Measurements from ENCODE around the gene MEGF8.

The MEGF8 gene

GRCh38 chr19:42325308-42325895 lies at the start of gene MEGF8:
MEGF8 (plus strand) TSS chr19:42325635; CDS start chr19:42326244, 609 bp downstream.
- peak within 1 kb of the TSS; percentile 84 for H3K9ac ChIP-seq (ENCODE audit: low read depth, low read length)
- H3K36me3 ChIP-seq (ENCODE audit: insufficient read depth, low read length): no peaks in the 10 kb centered on the region
- H3K9me3 ChIP-seq (ENCODE audit: control insufficient read depth, insufficient read depth, low read length): no peaks in the 10 kb centered on the region
- H3K4me1 ChIP-seq (ENCODE audit: insufficient read depth, low read length): no peaks in the 10 kb centered on the region; the same call in 1 of the 2 replicates

GRCh38 chr19:42276284-42276683 lies 49.2 kb upstream of the MEGF8 start:
- H3K4me1 ChIP-seq (ENCODE audit: insufficient read depth, low read length): peaks cover 15% of the 10 kb centered on the region; the same call in 1 of the 2 replicates
- H3K9ac ChIP-seq (ENCODE audit: low read depth, low read length): no peak overlapping the region
- H3K9me3 ChIP-seq (ENCODE audit: control insufficient read depth, insufficient read depth, low read length): no peaks in the 10 kb centered on the region
- no peaks in the 10 kb centered on the region; the same call in 1 of the 2 replicates for H3K36me3 ChIP-seq (ENCODE audit: insufficient read depth, low read length)

- Histone ChIP-seq H3K9ac (ENCODE audit: low read depth, low read length) (no peak overlapping the region), H3K4me1 (ENCODE audit: insufficient read depth, low read length) (peaks cover 13% of the 10 kb centered on the region; the same call in 1 of the 2 replicates), H3K9me3 (ENCODE audit: control insufficient read depth, insufficient read depth, low read length) (no peaks in the 10 kb centered on the region), H3K36me3 (ENCODE audit: insufficient read depth, low read length) (no peaks in the 10 kb centered on the region; the same call in 1 of the 2 replicates)
Measured at GRCh38 chr19:42276821-42277220, 48.6 kb upstream of the MEGF8 start.

GRCh38 chr19:42277821-42278451 lies 47.5 kb upstream of the MEGF8 start:
- Histone ChIP-seq H3K36me3 (ENCODE audit: insufficient read depth, low read length) (no peaks in the 10 kb centered on the region; the same call in 1 of the 2 replicates), H3K9me3 (ENCODE audit: control insufficient read depth, insufficient read depth, low read length) (no peaks in the 10 kb centered on the region), H3K9ac (ENCODE audit: low read depth, low read length) (no peak overlapping the region), H3K4me1 (ENCODE audit: insufficient read depth, low read length) (peaks cover 21% of the 10 kb centered on the region)

GRCh38 chr19:42278452-42279154 lies 46.8 kb upstream of the MEGF8 start:
- Histone ChIP-seq H3K9me3 (ENCODE audit: control insufficient read depth, insufficient read depth, low read length) (no peaks in the 10 kb centered on the region), H3K36me3 (ENCODE audit: insufficient read depth, low read length) (no peaks in the 10 kb centered on the region; the same call in 1 of the 2 replicates), H3K9ac (ENCODE audit: low read depth, low read length) (no peak overlapping the region), H3K4me1 (ENCODE audit: insufficient read depth, low read length) (peaks cover 25% of the 10 kb centered on the region)

- Histone ChIP-seq H3K9ac (ENCODE audit: low read depth, low read length) (peak overlapping the region; percentile 86), H3K9me3 (ENCODE audit: control insufficient read depth, insufficient read depth, low read length) (no peaks in the 10 kb centered on the region), H3K4me1 (ENCODE audit: insufficient read depth, low read length) (peaks cover 25% of the 10 kb centered on the region), H3K36me3 (ENCODE audit: insufficient read depth, low read length) (no peaks in the 10 kb centered on the region; the same call in 1 of the 2 replicates)
Measured at GRCh38 chr19:42279155-42279901, 46.1 kb upstream of the MEGF8 start.

GRCh38 chr19:42279902-42280814 lies 45.3 kb upstream of the MEGF8 start:
- Histone ChIP-seq H3K36me3 (ENCODE audit: insufficient read depth, low read length) (no peaks in the 10 kb centered on the region; the same call in 1 of the 2 replicates), H3K4me1 (ENCODE audit: insufficient read depth, low read length) (peaks cover 29% of the 10 kb centered on the region), H3K9ac (ENCODE audit: low read depth, low read length) (peak overlapping the region; percentile 86), H3K9me3 (ENCODE audit: control insufficient read depth, insufficient read depth, low read length) (no peaks in the 10 kb centered on the region)

- H3K36me3 ChIP-seq (ENCODE audit: insufficient read depth, low read length): no peaks in the 10 kb centered on the region; the same call in 1 of the 2 replicates
- peaks cover 35% of the 10 kb centered on the region for H3K4me1 ChIP-seq (ENCODE audit: insufficient read depth, low read length)
- H3K9ac ChIP-seq (ENCODE audit: low read depth, low read length): peak overlapping the region; percentile 86; the same call in 1 of the 2 replicates
- H3K9me3 ChIP-seq (ENCODE audit: control insufficient read depth, insufficient read depth, low read length): no peaks in the 10 kb centered on the region
Measured at GRCh38 chr19:42280815-42281145, 44.7 kb upstream of the MEGF8 start.

- no peaks in the 10 kb centered on the region for H3K9me3 ChIP-seq (ENCODE audit: control insufficient read depth, insufficient read depth, low read length)
- peaks cover 38% of the 10 kb centered on the region for H3K4me1 ChIP-seq (ENCODE audit: insufficient read depth, low read length)
- H3K9ac ChIP-seq (ENCODE audit: low read depth, low read length): peak overlapping the region; percentile 86; the same call in 1 of the 2 replicates
- H3K36me3 ChIP-seq (ENCODE audit: insufficient read depth, low read length): no peaks in the 10 kb centered on the region; the same call in 1 of the 2 replicates
Measured at GRCh38 chr19:42281146-42281826, 44.1 kb upstream of the MEGF8 start.

GRCh38 chr19:42281827-42282762 lies 43.3 kb upstream of the MEGF8 start:
- H3K4me1 ChIP-seq (ENCODE audit: insufficient read depth, low read length): peaks cover 38% of the 10 kb centered on the region
- H3K9ac ChIP-seq (ENCODE audit: low read depth, low read length): peak overlapping the region; percentile 86; the same call in 1 of the 2 replicates

GRCh38 chr19:42282819-42283187 lies 42.6 kb upstream of the MEGF8 start:
- H3K9ac ChIP-seq (ENCODE audit: low read depth, low read length): peak overlapping the region; percentile 53; the same call in 1 of the 2 replicates
- 0 out of 2 replicates have a peak, but pooled peaks cover 4% of the 10 kb centered on the region for H3K36me3 ChIP-seq (ENCODE audit: insufficient read depth, low read length)
- no peaks in the 10 kb centered on the region for H3K9me3 ChIP-seq (ENCODE audit: control insufficient read depth, insufficient read depth, low read length)
- H3K4me1 ChIP-seq (ENCODE audit: insufficient read depth, low read length): peaks cover 36% of the 10 kb centered on the region

More at GRCh38 chr19:42281827-42282762, 43.3 kb upstream of the MEGF8 start:
- H3K9me3 ChIP-seq (ENCODE audit: control insufficient read depth, insufficient read depth, low read length): no peaks in the 10 kb centered on the region
- H3K36me3 ChIP-seq (ENCODE audit: insufficient read depth, low read length): no peaks in the 10 kb centered on the region; the same call in 1 of the 2 replicates

All from ES-I3 (cell line).